Lower leg skin (tissue), 4 donors: ENCODE results near the gene RALGAPA2. TPM values are rescaled to one million over a fixed set of nuclear protein-coding genes. Genes with fewer than 3 reads are reported as not detected.

ENCODE experiments used
- DNase-seq, 2 donors: peaks; one replicate each; pipeline ENCODE4 v3.0.0-alpha.2; 2019; ENCODE audit warnings: low spot score in 2 of 2
- H3K4me3 ChIP-seq: fragments of 200-600 bp; sonication (generic); 2 replicates; pipeline ENCODE4 v1.5.1; 2017; ENCODE audit warnings: mild to moderate bottlenecking, low read depth; ENCODE audit not compliant: poor library complexity, severe bottlenecking
- CTCF ChIP-seq, 3 donors: fragments of 450-650 bp; IDR thresholded peaks; one replicate each; pipeline ENCODE4 v1.5.1; 2016; ENCODE audit warnings: antibody characterized with exemption in 3 of 3, mild to moderate bottlenecking in 3 of 3, moderate library complexity in 2 of 3
- POLR2A ChIP-seq, 2 donors: fragments of 450-650 bp; IDR thresholded peaks; one replicate each; pipeline ENCODE4 v1.6.1; 2016 to 2017; ENCODE audit warnings: antibody characterized with exemption in 2 of 2, mild to moderate bottlenecking in 1 of 2, moderate library complexity in 1 of 2
- WGBS, 2 donors: methylation state at CpG; one replicate each; pipeline ENCODE4 v1.1.5; 2018; 5-methylcytosine and 5-hydroxymethylcytosine counted together
- intact Hi-C: fragments of 100-400 bp; cut with DNase I; formaldehyde crosslinking; loops from one replicate; pipeline ENCODE4 v1.15.0; 2023; ENCODE audit warnings: low total_unique reads
- total RNA-seq, 4 donors: library from RNA; depleted of rRNA; stranded (reverse); fragments of >200 nt; gene quantifications; one replicate each; pipeline ENCODE4 v1.1.0, GENCODE V29; 2016

RALGAPA2 gene
- total RNA-seq, 4 donors from 2014 or later: 56.1 to 78.8 (median 60.8) TPM

- no peak for TF ChIP-seq CTCF (IDR thresholded peaks at IDR 0.05)
- no peak for TF ChIP-seq POLR2A (IDR thresholded peaks at IDR 0.05)
- WGBS, 2 donors: 89 to 92% methylated on average over 2 of the region's 2 CpGs
- DNase-seq: no peak
- intact Hi-C loops: no loop called here
- no peak overlapping the region for H3K4me3 ChIP-seq
Measured at GRCh38 chr20:20524756-20525155, 187.7 kb downstream of the RALGAPA2 start.

DNA sequence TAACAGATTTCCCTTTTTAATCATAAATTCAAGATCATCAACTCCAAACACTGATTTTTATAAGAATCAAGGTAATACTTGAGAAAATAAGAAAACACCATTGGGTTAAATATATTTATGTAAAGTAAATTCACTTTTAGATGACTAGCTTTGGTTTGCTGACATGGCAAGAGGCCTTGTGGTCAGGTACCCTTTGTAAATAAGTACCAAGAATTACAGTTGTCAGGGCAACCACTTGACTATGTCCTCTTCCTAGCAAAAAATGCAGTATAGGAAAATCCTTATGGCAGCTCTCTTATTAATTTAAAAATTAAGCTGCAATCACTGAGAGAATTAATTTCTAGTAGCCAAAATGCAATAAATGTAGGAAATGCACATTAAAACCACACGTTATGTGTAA, 190.7 kb downstream of the RALGAPA2 start:
- no peak for TF ChIP-seq POLR2A (IDR thresholded peaks at IDR 0.05)
- TF ChIP-seq CTCF (IDR thresholded peaks at IDR 0.05): no peak
- no peak for DNase-seq
- intact Hi-C loops: no loop called here
- WGBS, 2 donors: 92 to 98% methylated on average over 1 of the region's 1 CpG
- no peak overlapping the region for H3K4me3 ChIP-seq

GRCh38 chr20:20520776-20521175, 191.7 kb downstream of the RALGAPA2 start:
- H3K4me3 ChIP-seq: no peak overlapping the region
- intact Hi-C loops: no loop called here
- WGBS, 2 donors: 92 to 95% methylated on average over 5 of the region's 5 CpGs
- no peak for DNase-seq
- no peak for TF ChIP-seq POLR2A (IDR thresholded peaks at IDR 0.05)
- no peak for TF ChIP-seq CTCF (IDR thresholded peaks at IDR 0.05)

- DNase-seq: no peak
- TF ChIP-seq CTCF (IDR thresholded peaks at IDR 0.05): no peak
- no peak for TF ChIP-seq POLR2A (IDR thresholded peaks at IDR 0.05)
- intact Hi-C loops: no loop called here
- H3K4me3 ChIP-seq: no peak overlapping the region
Measured at GRCh38 chr20:20519269-20519668, 193.2 kb downstream of the RALGAPA2 start.

- DNase-seq: no peak
- intact Hi-C loops: no loop called here
- no peak overlapping the region for H3K4me3 ChIP-seq
- TF ChIP-seq POLR2A (IDR thresholded peaks at IDR 0.05): no peak
- TF ChIP-seq CTCF (IDR thresholded peaks at IDR 0.05): no peak
- 94 to 96% methylated on average over 8 of the region's 8 CpGs for WGBS, 2 donors
Measured at GRCh38 chr20:20518263-20518662, 194.2 kb downstream of the RALGAPA2 start.

- DNase-seq: no peak
- no peak for TF ChIP-seq POLR2A (IDR thresholded peaks at IDR 0.05)
- TF ChIP-seq CTCF (IDR thresholded peaks at IDR 0.05): no peak
- intact Hi-C loops: no loop called here
- H3K4me3 ChIP-seq: no peak overlapping the region
- WGBS, 2 donors: 88 to 95% methylated on average over 2 of the region's 2 CpGs
Measured at GRCh38 chr20:20517296-20517695, 195.1 kb downstream of the RALGAPA2 start.
